HCT116 (cell line): ENCODE measurements around the gene LRP1. TPM values are rescaled to one million over a fixed set of nuclear protein-coding genes. Genes with fewer than 3 reads are reported as not detected.

ENCODE experiments used
- ATAC-seq: fragments of 200-7000 bp; cut with Tn5 transposase; 2 replicates; pipeline ENCODE4 v1.9.1; 2020; ENCODE audit warnings: mild to moderate bottlenecking, moderate library complexity
- BruUV-seq: library from RNA; stranded (reverse); fragments of 400-500 nt; replicated peaks from 2 replicates; lab custom pipeline; 2021; lab: Mats Ljungman, UMichigan
- CTCF ChIA-PET: fragments of 300-600 bp; sonication (Branson Sonifier 250); formaldehyde crosslinking; loops from one replicate; lab custom pipeline; 2021; ENCODE audit warnings: antibody characterized with exemption; lab: Charles Lee
- POLR2A ChIA-PET: fragments of 300-600, 350-600 bp; sonication (Branson Sonifier 250); formaldehyde crosslinking; loops from one replicate; lab custom pipeline; 2021; ENCODE audit warnings: antibody characterized with exemption; lab: Charles Lee
- RAD21 ChIA-PET, 2 experiments: fragments of 300-600 bp; sonication (Branson Sonifier 250); formaldehyde crosslinking; loops; one replicate each; lab custom pipeline; 2023; ENCODE audit warnings: low total read pairs in 2 of 2; ENCODE audit not compliant: uncharacterized antibody in 2 of 2, unreplicated experiment in 2 of 2, low non-redundant PET in 1 of 2; lab: Charles Lee
- DNase-seq: peaks from one replicate; pipeline ENCODE4 v3.0.0-alpha.2; 2010; ENCODE audit warnings: low read depth, low spot score
- H2AFZ ChIP-seq: fragments of 200-600 bp; shearing (Covaris generic), sonication (generic); 2 replicates; pipeline ENCODE4 v1.6.1; 2017; ENCODE audit warnings: low read depth, mixed run types, mixed read lengths, antibody characterized with exemption, low read length; ENCODE audit not compliant: poor library complexity, severe bottlenecking
- H3K27ac ChIP-seq: 2 replicates; pipeline ENCODE4 v1.5.1; 2012; ENCODE audit warnings: low read depth, low read length
- H3K27me3 ChIP-seq: fragments of 200-600 bp; sonication (generic); 2 replicates; pipeline ENCODE4 v1.6.1; 2016; ENCODE audit warnings: mixed run types, low read length, mixed read lengths; ENCODE audit not compliant: insufficient read depth
- H3K36me3 ChIP-seq, 2 experiments: fragments of 200-500 bp in 1 of 2; fragments of 200-600 bp in 1 of 2; sonication (Bioruptor generic) in 1 of 2; sonication (generic) in 1 of 2; 2 replicates each; pipeline versions ENCODE4 v1.5.1 to v1.6.1; 2014 to 2016; ENCODE audit warnings: low read length in 2 of 2, inconsistent platforms in 1 of 2, mixed read lengths in 1 of 2, mixed run types in 1 of 2; ENCODE audit not compliant: insufficient read depth in 2 of 2, control insufficient read depth in 1 of 2
- H3K4me1 ChIP-seq, 2 experiments: fragments of 200-600 bp in 1 of 2; sonication (generic) in 1 of 2; 2 replicates each; pipeline versions ENCODE4 v1.5.1 to v1.6.1; 2012 to 2017; ENCODE audit warnings: low read length in 2 of 2, inconsistent platforms in 1 of 2, mild to moderate bottlenecking in 1 of 2, mixed read lengths in 1 of 2, mixed run types in 1 of 2, moderate library complexity in 1 of 2; ENCODE audit not compliant: insufficient read depth in 2 of 2, control insufficient read depth in 1 of 2
- H3K4me2 ChIP-seq: fragments of 200-600 bp; sonication (generic); 2 replicates; pipeline ENCODE4 v1.6.1; 2017; ENCODE audit warnings: mixed run types, low read length, mixed read lengths
- H3K4me3 ChIP-seq, 2 experiments: fragments of 200-600 bp in 1 of 2; sonication (generic) in 1 of 2; replicated peaks in 1 of 2; 2 replicates each; pipeline ENCODE4 v1.5.1; 2011 to 2016; ENCODE audit warnings: low read length in 2 of 2, control low read depth in 1 of 2, low read depth in 1 of 2, mild to moderate bottlenecking in 1 of 2, mixed read lengths in 1 of 2, mixed run types in 1 of 2
- H3K79me2 ChIP-seq: fragments of 200-600 bp; sonication (generic); 2 replicates; pipeline ENCODE4 v1.6.1; 2017; ENCODE audit warnings: mild to moderate bottlenecking, mixed run types, low read length, moderate library complexity, mixed read lengths; ENCODE audit not compliant: insufficient read depth
- H3K9ac ChIP-seq: fragments of 200-600 bp; sonication (generic); 2 replicates; pipeline ENCODE4 v1.6.1; 2016; ENCODE audit warnings: low read length, mixed read lengths
- H3K9me2 ChIP-seq: fragments of 200-600 bp; sonication (generic), shearing (Covaris generic); 2 replicates; pipeline ENCODE4 v1.6.1; 2017; ENCODE audit warnings: mixed run types, mild to moderate bottlenecking, moderate library complexity; ENCODE audit not compliant: insufficient read depth
- H3K9me3 ChIP-seq, 2 experiments: fragments of 200-500 bp in 1 of 2; fragments of 200-600 bp in 1 of 2; sonication (Bioruptor generic) in 1 of 2; sonication (generic) in 1 of 2; 2 replicates each; pipeline ENCODE4 v1.6.1; 2014 to 2017; ENCODE audit warnings: low read length in 2 of 2, mixed read lengths in 2 of 2, inconsistent platforms in 1 of 2, low read depth in 1 of 2, mild to moderate bottlenecking in 1 of 2, mixed run types in 1 of 2, moderate library complexity in 1 of 2; ENCODE audit not compliant: control insufficient read depth in 1 of 2, insufficient read depth in 1 of 2
- H4K20me1 ChIP-seq: fragments of 200-600 bp; sonication (generic), shearing (Covaris generic); 2 replicates; pipeline ENCODE4 v1.6.1; 2017; ENCODE audit warnings: mixed run types, mild to moderate bottlenecking, moderate library complexity; ENCODE audit not compliant: insufficient read depth
- CBX3 ChIP-seq: IDR thresholded peaks from 2 replicates; pipeline ENCODE4 v1.6.1; 2012; ENCODE audit warnings: low read depth
- ELF1 ChIP-seq: IDR thresholded peaks from 2 replicates; pipeline ENCODE4 v1.6.1; 2012; ENCODE audit warnings: low read depth, borderline replicate concordance
- EZH2 ChIP-seq: fragments of 200-600 bp; sonication (generic); IDR thresholded peaks from 2 replicates; pipeline ENCODE4 v1.6.1; 2017; ENCODE audit warnings: antibody characterized with exemption, mixed run types
- EZH2phosphoT487 ChIP-seq: fragments of 200-600 bp; IDR thresholded peaks from 2 replicates; pipeline ENCODE4 v1.6.1; 2018; ENCODE audit warnings: antibody characterized with exemption, borderline replicate concordance
- JUND ChIP-seq: IDR thresholded peaks from 2 replicates; pipeline ENCODE4 v1.6.1; 2012
- POLR2A ChIP-seq: IDR thresholded peaks from 2 replicates; pipeline ENCODE4 v1.7.0; 2011; ENCODE audit warnings: borderline replicate concordance; ENCODE audit not compliant: insufficient read depth, insufficient read length; ENCODE audit errors: extremely low read depth
- RAD21 ChIP-seq: IDR thresholded peaks from 2 replicates; pipeline ENCODE4 v1.6.1; 2012; ENCODE audit warnings: low read depth, mild to moderate bottlenecking
- SP1 ChIP-seq: IDR thresholded peaks from 2 replicates; pipeline ENCODE4 v1.6.1; 2012; ENCODE audit warnings: low read depth
- SRF ChIP-seq: IDR thresholded peaks from 2 replicates; pipeline ENCODE4 v1.6.1; 2012; ENCODE audit warnings: low read depth
- TCF7L2 ChIP-seq: IDR thresholded peaks from 2 replicates; pipeline ENCODE4 v1.7.0; 2011; ENCODE audit warnings: borderline replicate concordance, inconsistent platforms; ENCODE audit not compliant: insufficient read depth, insufficient read length; ENCODE audit errors: extremely low read depth
- YY1 ChIP-seq: IDR thresholded peaks from 2 replicates; pipeline ENCODE4 v1.6.1; 2011; ENCODE audit warnings: low read length, low read depth, moderate library complexity, mild to moderate bottlenecking; ENCODE audit not compliant: insufficient replicate concordance; ENCODE audit errors: extremely low read depth
- ZFX ChIP-seq: fragments of 450-650 bp; IDR thresholded peaks from 2 replicates; pipeline ENCODE4 v1.6.1; 2017
- intact Hi-C: fragments of 100-400 bp; cut with micrococcal nuclease; formaldehyde crosslinking; loops from 2 replicates; pipeline ENCODE4 v1.10.0; 2022
- total RNA-seq: library from RNA; stranded (reverse); gene quantifications from one replicate; pipeline ENCODE4 v1.2.1, GENCODE V29; 2021; ENCODE audit not compliant: unreplicated experiment
- TF ChIP-seq, protein P1 (sequence below), 3 experiments: fragments of 200-600 bp in 1 of 3; sonication (generic) in 1 of 3; IDR thresholded peaks in 2 of 3; conservative IDR thresholded peaks in 1 of 3; 2 replicates each; pipeline ENCODE4 v1.5.1; 2012 to 2017; ENCODE audit warnings: low read depth in 2 of 3, low read length in 2 of 3, antibody characterized with exemption in 1 of 3, borderline replicate concordance in 1 of 3, control low read depth in 1 of 3, mild to moderate bottlenecking in 1 of 3, mixed read lengths in 1 of 3, mixed run types in 1 of 3, moderate library complexity in 1 of 3; ENCODE audit not compliant: insufficient read depth in 1 of 3
- TF ChIP-seq, protein P2 (sequence below): IDR thresholded peaks from 2 replicates; pipeline ENCODE4 v1.6.1; 2012

LRP1 gene
- total RNA-seq, 1 experiment from 2014 or later: 12.0 TPM

DNA sequence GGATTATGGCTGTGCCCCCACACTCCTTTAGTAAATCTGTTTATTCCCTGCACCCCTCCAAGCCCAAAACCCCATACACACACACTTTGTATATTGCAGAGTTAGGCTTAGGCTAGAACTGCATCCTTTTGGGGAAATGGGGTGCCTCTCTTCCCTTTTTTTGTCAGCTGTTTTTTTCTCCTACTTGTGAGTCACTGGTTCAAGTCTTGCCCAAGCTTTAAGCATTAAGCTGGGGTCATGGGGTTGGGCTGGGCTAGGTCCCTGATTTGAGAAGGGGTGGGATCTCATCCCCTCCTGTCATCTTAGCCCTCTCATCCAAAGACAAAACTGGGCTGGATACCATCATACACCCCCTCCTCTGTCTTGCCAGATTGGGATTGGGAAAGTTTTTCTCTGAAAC, 1.6 kb downstream of the LRP1 start:
- CTCF ChIA-PET: interaction anchor here (4.1 kb wide), 1 partner anchor 45 kb away, joined by 40 read pairs; no protein-coding TSS in a partner anchor
- POLR2A ChIA-PET: no interaction called here
- DNase-seq (no peak), ATAC-seq (no peak)
- H3K36me3 ChIP-seq: no peaks in the 10 kb centered on the region
- H3K9me2 ChIP-seq: no peaks in the 10 kb centered on the region
- no peaks in the 10 kb centered on the region for H3K9me3 ChIP-seq
- no peaks in the 10 kb centered on the region for H3K27me3 ChIP-seq
- RAD21 ChIA-PET: no interaction called here
- no peak overlapping the region for H3K9ac ChIP-seq
- no peak for TF ChIP-seq RAD21
- TF ChIP-seq TCF7L2: no peak
- TF ChIP-seq, protein P1, sequence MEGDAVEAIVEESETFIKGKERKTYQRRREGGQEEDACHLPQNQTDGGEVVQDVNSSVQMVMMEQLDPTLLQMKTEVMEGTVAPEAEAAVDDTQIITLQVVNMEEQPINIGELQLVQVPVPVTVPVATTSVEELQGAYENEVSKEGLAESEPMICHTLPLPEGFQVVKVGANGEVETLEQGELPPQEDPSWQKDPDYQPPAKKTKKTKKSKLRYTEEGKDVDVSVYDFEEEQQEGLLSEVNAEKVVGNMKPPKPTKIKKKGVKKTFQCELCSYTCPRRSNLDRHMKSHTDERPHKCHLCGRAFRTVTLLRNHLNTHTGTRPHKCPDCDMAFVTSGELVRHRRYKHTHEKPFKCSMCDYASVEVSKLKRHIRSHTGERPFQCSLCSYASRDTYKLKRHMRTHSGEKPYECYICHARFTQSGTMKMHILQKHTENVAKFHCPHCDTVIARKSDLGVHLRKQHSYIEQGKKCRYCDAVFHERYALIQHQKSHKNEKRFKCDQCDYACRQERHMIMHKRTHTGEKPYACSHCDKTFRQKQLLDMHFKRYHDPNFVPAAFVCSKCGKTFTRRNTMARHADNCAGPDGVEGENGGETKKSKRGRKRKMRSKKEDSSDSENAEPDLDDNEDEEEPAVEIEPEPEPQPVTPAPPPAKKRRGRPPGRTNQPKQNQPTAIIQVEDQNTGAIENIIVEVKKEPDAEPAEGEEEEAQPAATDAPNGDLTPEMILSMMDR (IDR thresholded peaks at IDR 0.05 in 2 of 3, conservative IDR thresholded peaks at IDR 0.05 in 1 of 3; ENCODE audit: borderline replicate concordance in 1 of 3, insufficient read depth in 1 of 3, low read depth in 2 of 3, low read length in 2 of 3): no peak
- no peak for TF ChIP-seq EZH2
- no peak for TF ChIP-seq CBX3
- no peak for TF ChIP-seq POLR2A
- TF ChIP-seq, protein P2, sequence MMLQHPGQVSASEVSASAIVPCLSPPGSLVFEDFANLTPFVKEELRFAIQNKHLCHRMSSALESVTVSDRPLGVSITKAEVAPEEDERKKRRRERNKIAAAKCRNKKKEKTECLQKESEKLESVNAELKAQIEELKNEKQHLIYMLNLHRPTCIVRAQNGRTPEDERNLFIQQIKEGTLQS: no peak
- TF ChIP-seq JUND: no peak
- TF ChIP-seq ELF1: no peak
- TF ChIP-seq SP1: no peak
- no peak for TF ChIP-seq YY1
- TF ChIP-seq EZH2phosphoT487: no peak
- no peak for TF ChIP-seq SRF
- no peak for TF ChIP-seq ZFX
- intact Hi-C loops: loop anchor here (10.0 kb wide), 1 partner anchor 115 kb away; no protein-coding TSS in a partner anchor
- H3K79me2 ChIP-seq: no peaks in the 10 kb centered on the region
- BruUV-seq: TSS peak; percentile 32
- no peak overlapping the region for H2AFZ ChIP-seq
- H3K27ac ChIP-seq: no peak overlapping the region
- H3K4me3 ChIP-seq: no peak overlapping the region
- H3K4me2 ChIP-seq: peak overlapping the region; percentile 99; the same call in 1 of the 2 replicates
- H4K20me1 ChIP-seq: no peaks in the 10 kb centered on the region
- H3K4me1 ChIP-seq: peaks cover 9 to 40% of the 10 kb centered on the region in 2 experiments
